ENCODE measurements around the gene DSCAM.

DNA sequence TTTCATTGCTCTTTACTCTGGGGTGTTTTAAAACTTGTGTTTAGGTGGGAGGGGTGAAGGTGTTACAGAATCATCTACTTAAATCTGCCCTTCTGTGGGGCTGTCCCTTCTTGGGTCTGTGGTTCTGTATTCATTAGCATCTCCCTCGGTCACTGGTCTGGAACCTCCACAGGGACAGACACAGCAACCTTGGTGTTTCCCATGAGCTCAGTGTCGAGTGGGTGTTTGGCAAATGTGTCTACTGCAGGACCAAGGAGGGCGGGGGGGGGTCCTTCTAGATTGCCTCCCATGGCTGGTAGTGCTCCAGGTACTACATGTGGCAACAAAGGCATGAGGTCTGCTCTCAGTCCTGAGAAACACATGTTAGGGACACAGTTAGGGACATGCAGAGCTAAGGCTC, 706.3 kb downstream of the DSCAM start:
- TF ChIP-seq, protein P1, sequence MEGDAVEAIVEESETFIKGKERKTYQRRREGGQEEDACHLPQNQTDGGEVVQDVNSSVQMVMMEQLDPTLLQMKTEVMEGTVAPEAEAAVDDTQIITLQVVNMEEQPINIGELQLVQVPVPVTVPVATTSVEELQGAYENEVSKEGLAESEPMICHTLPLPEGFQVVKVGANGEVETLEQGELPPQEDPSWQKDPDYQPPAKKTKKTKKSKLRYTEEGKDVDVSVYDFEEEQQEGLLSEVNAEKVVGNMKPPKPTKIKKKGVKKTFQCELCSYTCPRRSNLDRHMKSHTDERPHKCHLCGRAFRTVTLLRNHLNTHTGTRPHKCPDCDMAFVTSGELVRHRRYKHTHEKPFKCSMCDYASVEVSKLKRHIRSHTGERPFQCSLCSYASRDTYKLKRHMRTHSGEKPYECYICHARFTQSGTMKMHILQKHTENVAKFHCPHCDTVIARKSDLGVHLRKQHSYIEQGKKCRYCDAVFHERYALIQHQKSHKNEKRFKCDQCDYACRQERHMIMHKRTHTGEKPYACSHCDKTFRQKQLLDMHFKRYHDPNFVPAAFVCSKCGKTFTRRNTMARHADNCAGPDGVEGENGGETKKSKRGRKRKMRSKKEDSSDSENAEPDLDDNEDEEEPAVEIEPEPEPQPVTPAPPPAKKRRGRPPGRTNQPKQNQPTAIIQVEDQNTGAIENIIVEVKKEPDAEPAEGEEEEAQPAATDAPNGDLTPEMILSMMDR (IDR thresholded peaks at IDR 0.05; ENCODE audit: insufficient read depth, low read length, poor library complexity, severe bottlenecking), result no peak
- TF ChIP-seq EZH2phosphoT487 (conservative IDR thresholded peaks at IDR 0.05; ENCODE audit: low read length), result no peak

Measured in SU-DHL-6 (cell line).